ENCODE data around the gene PDE8B. TPM values are rescaled to one million over a fixed set of nuclear protein-coding genes. Genes with fewer than 3 reads are reported as not detected.
A peak's percentile ranks its signal among the peaks of the same experiment; 100 is the strongest.

The PDE8B gene
- polyA plus RNA-seq, 10 donors = 1.8 to 8.5 (median 3.4) TPM

DNA sequence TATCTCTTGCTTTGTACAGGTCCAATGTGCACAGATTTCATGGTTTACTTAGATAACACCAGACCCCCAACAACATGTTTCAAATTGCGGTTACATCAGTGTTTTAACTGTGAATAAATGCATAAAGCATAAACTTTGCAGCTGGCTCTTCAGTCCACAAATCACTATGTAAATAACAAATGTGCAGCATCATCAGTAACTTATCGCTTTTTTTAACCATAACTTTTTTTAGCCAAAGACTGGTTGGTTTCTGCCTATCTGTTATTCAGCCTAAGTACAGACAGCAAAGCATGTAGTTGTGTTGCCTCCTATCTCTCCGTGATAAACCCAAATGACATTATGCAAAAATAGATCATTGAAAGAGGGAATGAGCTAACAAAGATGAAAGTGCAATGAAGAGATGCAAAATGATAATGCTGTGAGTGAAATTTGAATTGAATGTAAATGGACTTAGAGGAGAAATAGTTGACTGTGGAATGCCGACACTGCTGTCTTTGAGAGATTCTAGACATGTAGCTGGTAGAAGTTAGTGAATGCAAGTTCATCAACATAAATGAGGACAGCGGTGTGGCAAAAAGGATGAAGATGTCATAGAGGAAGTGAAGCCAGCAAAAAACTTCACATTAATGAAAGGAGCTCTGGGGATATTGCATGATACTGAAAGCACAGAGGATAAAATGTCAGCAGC lies 108.8 kb downstream of the PDE8B start:
- DNase-seq = no peak

GRCh38 chr5:77321793-77322394 lies 111.4 kb downstream of the PDE8B start:
- no peak for DNase-seq

DNA sequence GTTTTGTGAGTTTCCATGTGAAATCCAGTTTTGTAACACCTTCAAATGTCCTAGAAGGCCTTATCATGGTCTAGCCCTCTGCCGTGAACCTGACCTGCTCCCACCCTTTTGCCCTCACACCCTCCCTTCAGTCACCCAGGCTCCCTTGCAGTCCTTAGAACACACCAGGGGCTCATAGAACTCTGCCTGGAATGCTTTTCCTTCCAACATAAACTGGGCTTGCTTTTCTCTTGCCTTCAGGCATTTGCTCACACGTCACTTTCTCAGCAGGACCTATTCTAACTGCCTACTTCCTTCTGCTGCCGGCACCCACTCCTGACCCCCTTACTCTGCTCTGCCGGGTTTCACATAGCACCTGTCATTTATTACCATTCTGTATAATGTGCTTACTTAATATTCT lies 111.9 kb downstream of the PDE8B start:
- no peak for DNase-seq

DNA sequence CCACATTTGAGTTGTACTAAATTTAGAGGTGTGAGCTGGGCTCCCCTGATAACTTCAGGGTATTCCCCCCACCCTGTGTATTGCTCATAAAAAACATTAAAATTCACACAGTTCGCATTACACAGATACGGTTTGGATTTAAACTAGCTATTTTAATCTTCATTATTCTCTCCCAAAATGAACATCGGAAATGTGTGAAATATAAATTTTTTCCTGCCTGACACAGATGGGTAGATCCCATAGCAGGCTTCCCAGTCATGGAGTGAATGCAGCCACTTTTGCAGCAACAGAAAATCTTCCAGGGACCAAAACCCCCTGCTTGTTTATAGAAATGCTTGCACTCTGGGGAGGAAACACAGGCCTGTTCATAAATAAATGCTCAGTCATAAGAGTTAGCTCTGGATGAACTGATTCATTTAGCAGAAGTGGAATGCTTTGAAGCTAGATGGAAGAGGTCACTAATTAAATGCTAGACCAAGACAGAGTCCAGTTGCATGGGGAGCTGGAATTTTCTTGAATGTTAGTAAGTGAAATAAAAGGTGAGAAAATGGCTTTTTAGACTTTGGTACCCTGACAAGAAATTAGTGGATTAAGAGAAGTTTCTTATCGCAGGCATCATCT lies 115.6 kb downstream of the PDE8B start:
- no peak for DNase-seq

DNA sequence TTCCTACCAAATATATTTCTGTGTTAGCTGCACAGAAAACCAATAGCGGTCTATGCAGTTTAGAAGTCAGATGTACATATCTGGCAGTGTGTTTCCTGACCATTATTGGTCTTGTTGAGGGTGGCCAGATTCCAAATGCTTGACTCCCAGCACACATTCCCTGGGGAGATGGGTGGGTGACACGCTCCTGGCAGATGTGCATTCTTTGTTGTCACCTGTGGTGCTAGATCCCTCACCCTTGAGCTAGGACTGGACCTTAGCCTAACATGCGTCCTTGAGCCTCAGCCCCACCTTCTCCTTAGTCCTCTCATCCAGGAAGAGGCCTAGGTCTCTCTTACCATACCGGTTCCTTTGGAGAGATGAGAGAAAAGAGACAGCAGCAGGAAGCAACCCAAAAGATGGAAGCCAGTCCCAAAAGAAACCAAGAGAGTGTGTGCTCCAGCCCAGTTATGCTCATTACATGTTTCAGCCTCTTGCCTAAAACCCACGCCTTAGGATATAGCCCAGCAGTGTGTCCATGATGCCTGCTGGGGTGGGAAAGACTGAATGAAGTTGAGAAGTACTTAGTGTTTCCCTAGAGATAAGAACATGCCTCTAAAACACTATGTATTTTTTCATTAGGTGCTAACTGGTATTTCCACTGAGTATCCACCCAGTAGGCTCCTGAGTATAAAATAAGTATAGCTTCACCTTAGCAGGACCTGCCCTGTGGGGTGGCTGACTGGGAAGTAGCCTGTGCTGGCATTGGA lies 116.7 kb downstream of the PDE8B start:
- no peak for DNase-seq

GRCh38 chr5:77328930-77329647 lies 118.6 kb downstream of the PDE8B start:
- no peak for DNase-seq

DNA sequence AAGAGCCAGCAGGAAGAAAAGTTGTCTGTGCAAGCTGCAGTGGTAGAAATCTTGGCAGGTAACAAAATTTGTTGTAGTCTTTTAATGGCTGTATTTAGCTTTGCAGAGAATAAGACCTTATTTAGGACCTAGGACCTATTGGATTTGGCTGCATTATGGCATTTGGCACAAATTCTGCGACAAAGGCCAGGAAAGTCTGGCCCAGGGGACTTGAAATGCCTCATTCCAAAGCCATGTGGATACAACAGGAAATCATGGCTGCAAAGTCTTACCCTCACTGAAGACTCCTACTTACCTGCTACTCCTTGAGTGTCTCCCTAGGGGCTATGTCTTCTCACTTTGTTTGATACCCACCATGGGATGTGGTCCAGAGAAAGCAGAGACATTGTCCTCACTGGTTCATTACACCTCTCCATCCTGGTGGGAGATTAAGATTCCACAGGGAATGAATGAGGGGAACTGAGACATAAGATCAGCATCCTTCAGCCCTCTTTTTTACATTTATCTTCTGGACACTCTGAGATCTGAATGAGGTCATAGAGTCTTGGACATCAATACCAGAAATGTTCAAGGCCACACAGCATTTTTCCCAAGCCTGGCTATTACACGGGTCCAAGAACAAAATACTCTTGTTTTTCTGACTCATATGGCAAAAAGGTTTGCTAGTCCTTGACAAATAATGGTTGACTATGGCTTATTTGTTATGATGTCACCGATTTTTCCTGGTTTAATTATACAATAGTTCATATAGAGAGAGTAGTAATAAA lies 119.4 kb downstream of the PDE8B start:
- DNase-seq = no peak

DNA sequence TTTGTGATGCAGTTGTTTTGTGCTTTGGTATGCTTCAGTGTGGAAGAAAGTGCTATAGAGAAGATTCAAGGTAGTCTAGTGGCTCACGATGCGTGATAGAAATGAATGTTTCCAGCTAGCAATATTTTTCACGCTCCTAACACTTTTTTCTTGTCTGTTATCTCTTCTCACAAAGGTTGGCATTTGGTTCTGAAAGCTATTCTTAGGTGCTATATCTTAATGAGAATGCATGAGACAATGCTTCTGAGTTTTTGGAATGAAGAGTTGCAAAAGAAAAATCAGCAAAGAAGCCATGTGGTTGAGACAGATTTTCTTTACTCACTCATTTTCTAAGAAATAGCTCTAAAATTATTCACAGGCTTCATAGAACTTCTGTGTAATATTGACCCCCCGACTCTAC lies 122.6 kb downstream of the PDE8B start:
- DNase-seq = no peak

DNA sequence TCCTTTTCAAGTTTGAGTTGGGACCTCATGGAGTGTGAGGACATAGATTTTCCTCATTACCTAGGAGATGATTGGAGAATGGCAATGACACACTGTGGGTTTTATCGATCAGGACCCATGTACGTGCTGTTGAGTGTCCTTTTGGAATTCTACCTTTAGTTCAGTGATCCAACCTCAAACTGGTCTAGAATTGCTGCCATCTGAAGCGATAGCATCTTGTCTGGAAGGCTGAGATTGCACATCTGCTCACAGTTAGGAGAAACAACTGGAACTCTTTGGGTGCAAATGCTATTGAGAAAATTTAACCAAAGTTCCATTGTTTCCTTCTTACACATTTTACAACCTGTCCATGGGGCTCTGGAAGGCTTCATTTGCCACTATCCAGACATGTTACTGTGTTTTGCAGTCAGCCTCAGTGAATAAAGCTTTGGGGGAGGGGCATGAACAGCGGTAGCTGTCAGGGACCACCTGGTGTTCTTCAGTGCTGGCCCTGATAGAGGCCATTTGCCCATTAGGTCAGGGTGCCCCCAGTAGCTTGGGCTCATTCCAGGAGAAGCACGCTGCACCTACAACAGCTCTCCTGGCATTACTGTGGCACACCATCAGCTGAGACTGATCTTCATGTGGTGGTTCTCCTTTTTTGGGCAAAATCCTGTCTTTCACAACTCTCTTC lies 123.1 kb downstream of the PDE8B start:
- DNase-seq = no peak

GRCh38 chr5:77337246-77337645 lies 126.8 kb downstream of the PDE8B start:
- DNase-seq = peak in 2 of 3 donors; percentile 16 to 32

DNA sequence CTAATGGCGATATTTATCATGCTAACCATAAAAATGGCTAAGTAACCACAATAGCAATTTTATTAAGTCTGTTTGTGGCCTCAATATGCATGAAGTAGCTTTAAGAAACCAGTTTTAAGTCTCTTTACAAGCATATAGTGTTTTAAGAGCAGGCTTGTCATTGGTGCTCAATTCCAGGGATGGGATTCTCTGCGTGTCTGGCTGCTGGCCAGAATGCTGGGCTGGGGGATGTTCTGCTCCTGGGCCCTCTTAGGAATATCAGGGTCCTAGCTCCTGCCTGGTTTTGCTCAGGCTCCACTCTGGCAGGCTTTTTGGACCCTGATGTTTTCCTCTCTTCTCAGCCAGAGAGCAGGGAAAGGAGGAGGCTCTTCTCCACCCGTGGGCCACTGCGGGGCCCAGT lies 127.2 kb downstream of the PDE8B start:
- DNase-seq = peak in 2 of 3 donors; percentile 44 to 75

- no peak for DNase-seq
These were observed 128.9 kb downstream of the PDE8B start for GRCh38 chr5:77339337-77339890.

- DNase-seq = no peak
These were observed 132.7 kb downstream of the PDE8B start for GRCh38 chr5:77343165-77343564.

- DNase-seq = no peak
These were observed 137.1 kb downstream of the PDE8B start for GRCh38 chr5:77347435-77348098.

- no peak for DNase-seq
These were observed 142.8 kb downstream of the PDE8B start for GRCh38 chr5:77353251-77353650.

- DNase-seq = no peak
These were observed 144.0 kb downstream of the PDE8B start for GRCh38 chr5:77354454-77354853.

DNA sequence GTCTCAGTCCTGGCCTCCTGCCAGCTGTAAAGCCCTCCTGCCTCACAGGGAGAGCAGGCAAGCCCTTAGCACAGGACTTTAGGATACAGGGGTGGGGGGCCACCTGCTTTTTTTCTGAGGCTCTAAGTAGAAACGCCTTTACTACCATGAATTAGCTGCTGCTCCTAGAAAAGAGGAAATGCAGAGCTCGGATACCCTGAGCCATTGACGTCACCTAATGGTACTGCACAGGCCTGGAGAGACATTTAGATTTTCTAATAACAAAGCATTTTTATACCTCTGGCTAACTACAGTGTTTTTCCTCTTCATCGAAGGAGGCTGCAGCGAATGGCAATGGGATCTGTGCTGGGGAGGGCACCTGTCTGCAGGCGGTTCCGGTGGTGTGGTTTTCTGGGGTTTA lies 144.6 kb downstream of the PDE8B start:
- no peak for DNase-seq

DNA sequence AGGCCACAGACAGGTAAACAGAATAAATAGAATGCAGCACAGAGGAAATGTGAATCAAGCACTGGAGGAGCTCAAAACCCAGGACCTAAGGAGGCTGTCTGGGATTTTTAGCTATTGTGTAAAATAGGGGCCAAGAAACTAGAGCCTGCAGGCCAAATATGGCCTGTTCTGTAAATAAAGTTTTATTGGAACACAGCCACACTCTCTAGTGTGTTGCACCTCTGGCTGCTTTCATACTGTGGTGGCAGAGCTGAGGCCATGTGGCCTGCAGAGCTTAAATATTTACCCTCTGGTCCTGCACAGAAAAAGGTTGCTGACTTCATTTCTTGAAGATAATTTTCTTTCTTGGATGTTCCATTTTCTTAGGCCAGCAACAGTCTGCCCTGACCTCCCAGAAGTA lies 145.3 kb downstream of the PDE8B start:
- no peak for DNase-seq

DNA sequence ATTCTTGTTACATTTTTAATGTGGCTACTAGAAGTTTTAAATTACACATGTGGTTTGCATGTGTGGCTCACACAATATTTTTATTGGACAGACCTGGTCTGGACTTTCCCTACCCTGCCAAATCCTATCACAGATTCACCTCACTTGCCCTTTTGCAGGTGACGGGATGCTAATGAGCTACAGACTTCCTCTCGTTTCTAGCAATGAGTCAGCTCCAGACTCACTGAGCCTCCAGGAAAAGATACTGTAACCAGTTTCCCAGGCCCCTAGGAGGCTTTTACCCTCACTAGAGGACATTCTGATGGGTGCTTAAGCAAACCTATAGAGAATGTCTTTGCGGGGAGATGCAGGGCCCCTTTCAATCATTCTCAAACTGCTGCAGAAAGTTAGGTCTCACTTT lies 146.3 kb downstream of the PDE8B start:
- DNase-seq = peak in 1 of 3 donors; percentile 11
